ENCODE results near the gene BEND4.

Gene BEND4

GRCh38 chr4:42101446-42101975 is 50.9 kb downstream of the BEND4 start:
- no peak for DNase-seq

DNA sequence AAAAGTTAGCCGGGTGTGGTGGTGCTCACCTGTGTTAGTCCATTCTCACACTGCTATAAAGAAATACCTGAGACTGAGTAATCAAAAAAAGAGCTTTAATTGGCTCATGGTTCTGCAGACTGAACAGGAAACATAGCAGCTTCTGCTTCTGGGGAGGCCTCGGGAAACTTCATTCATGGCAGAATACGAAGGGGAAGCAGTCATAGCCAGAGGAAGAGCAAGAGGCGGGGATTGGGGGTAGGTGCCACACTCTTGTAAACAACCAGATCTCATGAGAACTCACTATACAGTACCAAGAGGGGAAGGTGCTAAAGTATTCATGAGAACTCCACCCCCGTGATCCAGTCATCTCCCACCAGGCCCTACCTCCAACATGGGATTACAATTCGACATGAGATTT is 64.1 kb downstream of the BEND4 start:
- DNase-seq, result no peak

DNA sequence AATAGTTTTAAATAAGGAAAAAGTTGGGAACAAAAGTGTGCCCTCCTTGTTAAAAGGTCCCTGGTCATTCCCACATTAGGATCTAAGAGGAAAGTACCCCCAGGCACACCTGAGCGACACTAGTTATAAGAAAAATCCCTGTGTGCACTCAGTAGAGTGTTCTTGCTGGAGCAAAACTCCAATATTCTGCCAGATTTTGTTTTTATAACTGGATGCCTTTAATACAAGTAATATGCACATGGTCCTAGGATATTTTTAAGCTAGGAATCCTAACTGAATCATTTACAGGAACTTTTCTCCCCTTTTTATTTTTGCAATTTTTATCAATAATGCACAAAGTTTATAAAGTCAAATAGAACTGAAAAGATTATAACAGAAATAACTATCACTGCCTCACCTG is 68.6 kb downstream of the BEND4 start:
- no peak for DNase-seq

GRCh38 chr4:42080306-42080705 is 72.1 kb downstream of the BEND4 start:
- DNase-seq, result no peak

DNA sequence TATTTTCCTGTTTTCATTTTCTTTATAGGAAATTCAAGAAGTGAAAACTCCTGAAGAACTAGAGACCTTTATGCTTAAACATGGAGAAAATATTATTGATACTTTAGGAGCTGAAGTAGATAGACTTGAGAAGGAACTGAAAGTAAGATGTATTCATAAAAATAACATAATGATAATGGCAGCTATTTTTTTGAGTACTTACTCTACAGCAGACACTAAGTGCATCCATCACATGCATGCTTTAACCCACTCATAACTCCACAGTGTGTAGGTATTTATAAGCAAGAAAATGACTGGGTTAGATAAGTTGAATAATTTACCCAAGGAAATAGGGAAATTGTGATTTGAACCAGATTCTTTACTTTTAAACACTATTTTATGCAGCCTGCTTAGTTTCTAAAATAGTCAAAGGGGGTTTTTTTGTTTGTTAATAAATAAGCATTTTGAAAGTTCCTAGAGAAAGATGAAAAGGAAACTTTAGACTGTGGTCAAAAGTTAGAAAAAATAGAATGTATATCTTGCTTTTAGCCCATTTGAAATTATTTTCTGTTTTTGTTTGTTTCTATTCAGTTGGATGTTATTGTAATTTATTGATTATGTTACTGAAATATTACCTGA is 74.2 kb downstream of the BEND4 start:
- DNase-seq, result no peak

GRCh38 chr4:42074294-42074693 is 78.2 kb downstream of the BEND4 start:
- DNase-seq, result no peak

GRCh38 chr4:42070463-42070862 is 82.0 kb downstream of the BEND4 start:
- no peak for DNase-seq

DNA sequence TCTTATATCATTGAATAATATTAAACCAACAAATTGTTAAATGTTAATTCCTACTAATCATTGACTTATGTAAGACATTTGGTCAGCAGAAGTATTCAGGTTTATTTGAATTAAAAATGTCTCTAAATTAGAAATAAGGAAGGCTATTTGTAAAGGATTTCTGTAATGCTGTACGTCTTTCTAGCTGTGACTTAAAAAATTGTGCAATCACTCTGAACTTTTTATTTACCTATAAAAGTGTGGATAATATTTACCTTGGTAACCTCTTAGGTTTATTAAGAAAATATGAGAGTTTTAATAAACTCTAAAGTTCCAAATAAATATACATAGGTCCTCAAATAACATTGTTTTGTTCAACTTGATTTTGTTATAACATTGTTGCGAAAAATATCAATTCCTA is 85.2 kb downstream of the BEND4 start:
- DNase-seq, result no peak

DNA sequence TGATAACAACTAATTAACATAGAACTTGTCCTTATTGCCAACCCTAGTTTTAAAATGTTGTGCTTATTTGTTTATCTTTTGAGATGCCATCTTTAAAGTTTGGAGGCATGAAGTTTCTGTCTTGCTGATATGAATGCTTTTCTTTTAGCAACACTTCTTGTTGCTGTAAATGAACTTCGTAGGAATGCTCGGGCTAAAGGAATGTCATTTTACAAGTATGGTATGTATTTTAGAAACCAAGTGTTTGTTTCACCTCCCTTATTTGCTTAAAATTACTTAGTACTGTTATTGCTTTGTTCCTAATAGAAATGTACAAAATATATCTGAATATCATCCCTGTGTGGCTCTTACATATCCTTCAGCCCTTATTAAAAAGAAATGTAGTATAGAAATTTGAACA is 86.1 kb downstream of the BEND4 start:
- no peak for DNase-seq

All from activated CD8-positive, alpha-beta memory T cell treated with anti-CD3 and anti-CD28 coated beads for 24 hours (primary cell).